Left lung (tissue), 10 donors: ENCODE data around the gene CD40. TPM values are rescaled to one million over a fixed set of nuclear protein-coding genes. Genes with fewer than 3 reads are reported as not detected.

ENCODE experiments used
- ATAC-seq: fragments of 200-7000 bp; cut with Tn5 transposase; one replicate; pipeline ENCODE4 v1.9.1; 2020; ENCODE audit warnings: moderate library complexity
- DNase-seq, 4 donors: peaks; one replicate each; pipeline ENCODE4 v3.0.0-alpha.2; 2013 to 2020
- H3K27ac ChIP-seq, 2 donors: fragments of 200-600 bp; sonication (generic) in 1 of 2; one replicate each; pipeline versions ENCODE4 v1.5.0 to v1.8.0; 2020 to 2021
- H3K27me3 ChIP-seq, 2 donors: fragments of 200-600 bp; sonication (generic) in 1 of 2; one replicate each; pipeline versions ENCODE4 v1.5.0 to v1.8.0; 2020 to 2021
- H3K36me3 ChIP-seq, 2 donors: fragments of 200-600 bp; sonication (generic) in 1 of 2; one replicate each; pipeline versions ENCODE4 v1.5.0 to v1.8.0; 2020 to 2021
- H3K4me1 ChIP-seq, 2 donors: fragments of 200-600 bp; one replicate each; pipeline ENCODE4 v1.8.0; 2021
- H3K4me3 ChIP-seq, 2 donors: fragments of 200-600 bp; sonication (generic) in 1 of 2; one replicate each; pipeline versions ENCODE4 v1.5.0 to v1.8.0; 2020 to 2021; ENCODE audit warnings: mild to moderate bottlenecking in 1 of 2
- H3K9me3 ChIP-seq, 2 donors: fragments of 200-600 bp; sonication (generic) in 1 of 2; one replicate each; pipeline versions ENCODE4 v1.5.0 to v1.8.0; 2020 to 2021
- CTCF ChIP-seq, 2 donors: fragments of 200-600 bp; sonication (generic) in 1 of 2; IDR thresholded peaks; one replicate each; pipeline versions ENCODE4 v1.5.0 to v1.8.0; 2021; ENCODE audit warnings: antibody characterized with exemption in 2 of 2
- intact Hi-C, 2 donors: fragments of 100-400 bp; cut with DNase I; formaldehyde crosslinking; loops; one replicate each; pipeline versions ENCODE4 v1.11.2 to v1.14.2; 2022
- polyA plus RNA-seq, 6 donors: library from polyadenylated mRNA; unstranded; fragments of 120-200 nt; gene quantifications; one replicate each; pipeline ENCODE4 v1.2.1, GENCODE V29; 2013; ENCODE audit not compliant: insufficient read length in 6 of 6
- total RNA-seq, 2 donors: library from RNA; stranded (reverse); fragmentation: NEBNext Ultra II Directional; extraction: Animal tissue kit (Norgen Biotek cat#: 25700); gene quantifications; one replicate each; pipeline ENCODE4 v1.2.1, GENCODE V29; 2021
- donor health status: DM: no; HTN: yes; CAD: no.
- donor health status: DM: no; HTN: no; CAD: no.

The CD40 gene
- total and polyA plus RNA-seq, 8 donors, result 13.9 to 27.6 (median 19.0) TPM

- no peak for TF ChIP-seq CTCF (IDR thresholded peaks at IDR 0.05)
- Histone ChIP-seq H3K4me3 (no peak overlapping the region), H3K9me3 (no peaks in the 10 kb centered on the region), H3K27me3 (no peaks in the 10 kb centered on the region), H3K27ac (no peak overlapping the region), H3K4me1 (no peaks in the 10 kb centered on the region), H3K36me3 (peaks cover 0 to 56% of the 10 kb centered on the region in 2 donors)
- intact Hi-C loops, result no loop called here
- DNase-seq (no peak), ATAC-seq (no peak)
Observed at GRCh38 chr20:46073443-46073842, 44.7 kb upstream of the CD40 start.

GRCh38 chr20:46074006-46074405 lies 44.1 kb upstream of the CD40 start:
- Histone ChIP-seq H3K27ac (no peak overlapping the region), H3K36me3 (peaks cover 0 to 56% of the 10 kb centered on the region in 2 donors), H3K4me3 (no peak overlapping the region), H3K27me3 (no peaks in the 10 kb centered on the region), H3K9me3 (no peaks in the 10 kb centered on the region), H3K4me1 (no peaks in the 10 kb centered on the region)
- intact Hi-C loops, result no loop called here
- ATAC-seq (no peak), DNase-seq (no peak)
- no peak for TF ChIP-seq CTCF (IDR thresholded peaks at IDR 0.05)

- TF ChIP-seq CTCF (IDR thresholded peaks at IDR 0.05), result no peak
- no peaks in the 10 kb centered on the region for H3K27me3 ChIP-seq
- no peak for DNase-seq
- H3K4me1 ChIP-seq, result peaks cover 0 to 20% of the 10 kb centered on the region in 2 donors
- intact Hi-C loops, result no loop called here
- H3K4me3 ChIP-seq, result no peak overlapping the region
- H3K27ac ChIP-seq, result no peak overlapping the region
- no peak for ATAC-seq
- H3K36me3 ChIP-seq, result peaks cover 0 to 47% of the 10 kb centered on the region in 2 donors
- H3K9me3 ChIP-seq, result no peaks in the 10 kb centered on the region
Observed at GRCh38 chr20:46076806-46077205, 41.3 kb upstream of the CD40 start.

- H3K27ac ChIP-seq, result no peak overlapping the region
- H3K4me3 ChIP-seq, result no peak overlapping the region
- DNase-seq (no peak), ATAC-seq (no peak)
- intact Hi-C loops, result no loop called here
- H3K36me3 ChIP-seq, result peaks cover 0 to 47% of the 10 kb centered on the region in 2 donors
- no peak for TF ChIP-seq CTCF (IDR thresholded peaks at IDR 0.05)
- no peaks in the 10 kb centered on the region for H3K9me3 ChIP-seq
- H3K27me3 ChIP-seq, result no peaks in the 10 kb centered on the region
- peaks cover 5 to 30% of the 10 kb centered on the region in 2 donors for H3K4me1 ChIP-seq
Observed at GRCh38 chr20:46077642-46078305, 40.3 kb upstream of the CD40 start.

GRCh38 chr20:46078954-46079353 lies 39.2 kb upstream of the CD40 start:
- DNase-seq (no peak), ATAC-seq (no peak)
- peaks cover 14 to 41% of the 10 kb centered on the region in 2 donors for H3K4me1 ChIP-seq
- no peak overlapping the region for H3K27ac ChIP-seq
- H3K27me3 ChIP-seq, result no peaks in the 10 kb centered on the region
- H3K9me3 ChIP-seq, result no peaks in the 10 kb centered on the region
- no peak overlapping the region for H3K4me3 ChIP-seq
- intact Hi-C loops, result no loop called here
- peaks cover 0 to 47% of the 10 kb centered on the region in 2 donors for H3K36me3 ChIP-seq
- no peak for TF ChIP-seq CTCF (IDR thresholded peaks at IDR 0.05)
